ENCODE measurements around the gene COA3. TPM values are rescaled to one million over a fixed set of nuclear protein-coding genes. Genes with fewer than 3 reads are reported as not detected.

COA3 gene
- polyA plus RNA-seq, 1 of the 3 experiments (the other 2 are of a cell fraction): 103 TPM

DNA sequence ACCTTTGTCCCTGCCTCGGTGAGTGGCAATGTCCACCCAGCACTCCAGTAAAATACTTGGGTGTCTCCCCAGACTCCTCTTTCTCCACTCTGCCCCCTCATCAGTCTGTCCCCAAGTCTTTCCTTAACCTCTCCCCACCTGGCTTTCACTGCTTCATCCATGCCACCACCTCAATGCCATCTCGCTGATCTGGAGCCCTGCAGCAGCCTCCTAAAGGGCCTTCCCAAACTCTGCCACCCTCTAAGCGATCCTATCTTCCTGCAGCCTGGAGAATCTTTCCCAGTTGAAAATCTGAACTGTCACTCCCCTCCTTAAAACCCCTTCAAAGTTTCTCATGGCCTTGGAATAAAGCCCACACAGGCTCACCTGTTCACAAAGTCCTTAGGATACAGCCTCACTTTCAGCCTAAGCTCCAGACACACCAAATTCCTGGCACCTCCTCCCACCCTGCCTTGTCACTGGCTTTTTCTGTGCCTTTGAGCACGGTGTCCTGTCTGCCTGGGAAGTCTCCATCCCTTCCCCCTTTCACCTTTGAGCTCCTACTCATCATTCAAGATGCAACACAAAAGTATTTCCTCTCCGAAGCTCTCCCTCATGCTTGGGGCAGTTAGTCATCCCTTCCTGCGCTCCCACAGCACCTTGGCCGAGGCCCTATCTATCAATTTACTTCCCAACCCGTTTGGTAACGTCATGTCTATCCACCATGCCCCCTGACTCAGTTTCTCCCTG, 15.3 kb downstream of the COA3 start:
- peak overlapping the region; percentile 87 for H3K9ac ChIP-seq
- H3K79me2 ChIP-seq (ENCODE audit: insufficient read depth): peaks cover 49% of the 10 kb centered on the region
- H3K4me1 ChIP-seq (ENCODE audit: control insufficient read depth in 1 of 2, insufficient read depth in 2 of 2, low read depth in 1 of 2, low read length in 1 of 2): peaks cover 14% of the 10 kb centered on the region in 2 experiments; a peak in 3 of 4 replicates
- H3F3A ChIP-seq (replicated peaks; ENCODE audit: insufficient read depth): peaks cover 6% of the 10 kb centered on the region
- H3K4me2 ChIP-seq: peak overlapping the region; percentile 98
- H3K9me3 ChIP-seq: no peaks in the 10 kb centered on the region
- DNase-seq: no peak
- WGBS (ENCODE audit: low lambda C conversion rate): 25% methylated on average over 9 of the region's 9 CpGs
- H4K20me1 ChIP-seq (ENCODE audit: insufficient read depth): no peaks in the 10 kb centered on the region
- CTCF ChIA-PET: no interaction called here
- peak overlapping the region in 1 of 2 experiments; percentile 84; a peak in 2 of 4 replicates for H3K4me3 ChIP-seq (ENCODE audit: low read depth in 2 of 2, low read length in 1 of 2)
- H3K27ac ChIP-seq (ENCODE audit: low read depth in 2 of 2, low read length in 1 of 2): peak overlapping the region in 1 of 2 experiments; percentile 58; a peak in 2 of 4 replicates
- no peaks in the 10 kb centered on the region for H3K27me3 ChIP-seq (ENCODE audit: insufficient read depth)
- H2AFZ ChIP-seq (ENCODE audit: low read depth): no peak overlapping the region
- POLR2A ChIA-PET: interaction anchor here (1.8 kb wide), 1 partner anchor 10 kb away, joined by 6 read pairs; the partner anchor contains the start of gene VPS25
- H3K9me2 ChIP-seq: no peaks in the 10 kb centered on the region
- peaks cover 15 to 19% of the 10 kb centered on the region in 2 experiments for H3K36me3 ChIP-seq (replicated peaks in 1 of 2; ENCODE audit: control insufficient read depth in 1 of 2, insufficient read depth in 2 of 2, low read length in 1 of 2)
- TF ChIP-seq, protein P1, sequence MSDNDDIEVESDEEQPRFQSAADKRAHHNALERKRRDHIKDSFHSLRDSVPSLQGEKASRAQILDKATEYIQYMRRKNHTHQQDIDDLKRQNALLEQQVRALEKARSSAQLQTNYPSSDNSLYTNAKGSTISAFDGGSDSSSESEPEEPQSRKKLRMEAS (IDR thresholded peaks at IDR 0.05; ENCODE audit: low read depth): peak; percentile 88
- TF ChIP-seq TEAD4 (IDR thresholded peaks at IDR 0.05; ENCODE audit: borderline replicate concordance, insufficient read depth) (peak; percentile 65; the same call in 1 of the 2 replicates), RCOR1 (IDR thresholded peaks at IDR 0.05; ENCODE audit: low read length) (no peak), FOSL2 (IDR thresholded peaks at IDR 0.05; ENCODE audit: borderline replicate concordance, low read depth) (peak; percentile 90; the same call in 1 of the 2 replicates), GATA2 (CRISPR knock-in tag; IDR thresholded peaks at IDR 0.05) (no peak), GABPA (IDR thresholded peaks at IDR 0.05; ENCODE audit: low read depth) (0 out of 2 replicates have a peak, but pooled peaks have one; percentile 18), RFX5 (IDR thresholded peaks at IDR 0.05; ENCODE audit: low read length) (no peak), SIN3A (IDR thresholded peaks at IDR 0.05; ENCODE audit: borderline replicate concordance, low read depth, low read length) (no peak), TCF12 (IDR thresholded peaks at IDR 0.05) (peak; percentile 83), RAD21 (IDR thresholded peaks at IDR 0.05; ENCODE audit: low read length) (no peak), TAF1 (IDR thresholded peaks at IDR 0.05; ENCODE audit: borderline replicate concordance, low read depth, low read length) (no peak), MXI1 (IDR thresholded peaks at IDR 0.05; ENCODE audit: low read depth, low read length) (no peak), JUND (IDR thresholded peaks at IDR 0.05) (peak; percentile 88), EP300 (IDR thresholded peaks at IDR 0.05; ENCODE audit: borderline replicate concordance in 1 of 2, low read depth in 1 of 2, low read length in 1 of 2) (peak in 1 of 2 experiments; percentile 67; a peak in 1 of 4 replicates), POLR2AphosphoS5 (IDR thresholded peaks at IDR 0.05; ENCODE audit: low read depth, low read length) (peak; percentile 19; the same call in 1 of the 2 replicates), EZH2phosphoT487 (IDR thresholded peaks at IDR 0.05; ENCODE audit: borderline replicate concordance, low read depth) (no peak), CHD2 (IDR thresholded peaks at IDR 0.05; ENCODE audit: low read length, partially characterized antibody) (no peak), FOXJ3 (CRISPR knock-in tag; IDR thresholded peaks at IDR 0.05) (no peak), MEF2A (IDR thresholded peaks at IDR 0.05; ENCODE audit: borderline replicate concordance, low read depth) (no peak)
- TF ChIP-seq, protein P2, sequence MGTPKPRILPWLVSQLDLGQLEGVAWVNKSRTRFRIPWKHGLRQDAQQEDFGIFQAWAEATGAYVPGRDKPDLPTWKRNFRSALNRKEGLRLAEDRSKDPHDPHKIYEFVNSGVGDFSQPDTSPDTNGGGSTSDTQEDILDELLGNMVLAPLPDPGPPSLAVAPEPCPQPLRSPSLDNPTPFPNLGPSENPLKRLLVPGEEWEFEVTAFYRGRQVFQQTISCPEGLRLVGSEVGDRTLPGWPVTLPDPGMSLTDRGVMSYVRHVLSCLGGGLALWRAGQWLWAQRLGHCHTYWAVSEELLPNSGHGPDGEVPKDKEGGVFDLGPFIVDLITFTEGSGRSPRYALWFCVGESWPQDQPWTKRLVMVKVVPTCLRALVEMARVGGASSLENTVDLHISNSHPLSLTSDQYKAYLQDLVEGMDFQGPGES (IDR thresholded peaks at IDR 0.05; ENCODE audit: low read depth, low read length): no peak
- TF ChIP-seq, protein P3, sequence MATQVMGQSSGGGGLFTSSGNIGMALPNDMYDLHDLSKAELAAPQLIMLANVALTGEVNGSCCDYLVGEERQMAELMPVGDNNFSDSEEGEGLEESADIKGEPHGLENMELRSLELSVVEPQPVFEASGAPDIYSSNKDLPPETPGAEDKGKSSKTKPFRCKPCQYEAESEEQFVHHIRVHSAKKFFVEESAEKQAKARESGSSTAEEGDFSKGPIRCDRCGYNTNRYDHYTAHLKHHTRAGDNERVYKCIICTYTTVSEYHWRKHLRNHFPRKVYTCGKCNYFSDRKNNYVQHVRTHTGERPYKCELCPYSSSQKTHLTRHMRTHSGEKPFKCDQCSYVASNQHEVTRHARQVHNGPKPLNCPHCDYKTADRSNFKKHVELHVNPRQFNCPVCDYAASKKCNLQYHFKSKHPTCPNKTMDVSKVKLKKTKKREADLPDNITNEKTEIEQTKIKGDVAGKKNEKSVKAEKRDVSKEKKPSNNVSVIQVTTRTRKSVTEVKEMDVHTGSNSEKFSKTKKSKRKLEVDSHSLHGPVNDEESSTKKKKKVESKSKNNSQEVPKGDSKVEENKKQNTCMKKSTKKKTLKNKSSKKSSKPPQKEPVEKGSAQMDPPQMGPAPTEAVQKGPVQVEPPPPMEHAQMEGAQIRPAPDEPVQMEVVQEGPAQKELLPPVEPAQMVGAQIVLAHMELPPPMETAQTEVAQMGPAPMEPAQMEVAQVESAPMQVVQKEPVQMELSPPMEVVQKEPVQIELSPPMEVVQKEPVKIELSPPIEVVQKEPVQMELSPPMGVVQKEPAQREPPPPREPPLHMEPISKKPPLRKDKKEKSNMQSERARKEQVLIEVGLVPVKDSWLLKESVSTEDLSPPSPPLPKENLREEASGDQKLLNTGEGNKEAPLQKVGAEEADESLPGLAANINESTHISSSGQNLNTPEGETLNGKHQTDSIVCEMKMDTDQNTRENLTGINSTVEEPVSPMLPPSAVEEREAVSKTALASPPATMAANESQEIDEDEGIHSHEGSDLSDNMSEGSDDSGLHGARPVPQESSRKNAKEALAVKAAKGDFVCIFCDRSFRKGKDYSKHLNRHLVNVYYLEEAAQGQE (IDR thresholded peaks at IDR 0.05; ENCODE audit: low read depth, low read length): no peak
- TF ChIP-seq, protein P4, sequence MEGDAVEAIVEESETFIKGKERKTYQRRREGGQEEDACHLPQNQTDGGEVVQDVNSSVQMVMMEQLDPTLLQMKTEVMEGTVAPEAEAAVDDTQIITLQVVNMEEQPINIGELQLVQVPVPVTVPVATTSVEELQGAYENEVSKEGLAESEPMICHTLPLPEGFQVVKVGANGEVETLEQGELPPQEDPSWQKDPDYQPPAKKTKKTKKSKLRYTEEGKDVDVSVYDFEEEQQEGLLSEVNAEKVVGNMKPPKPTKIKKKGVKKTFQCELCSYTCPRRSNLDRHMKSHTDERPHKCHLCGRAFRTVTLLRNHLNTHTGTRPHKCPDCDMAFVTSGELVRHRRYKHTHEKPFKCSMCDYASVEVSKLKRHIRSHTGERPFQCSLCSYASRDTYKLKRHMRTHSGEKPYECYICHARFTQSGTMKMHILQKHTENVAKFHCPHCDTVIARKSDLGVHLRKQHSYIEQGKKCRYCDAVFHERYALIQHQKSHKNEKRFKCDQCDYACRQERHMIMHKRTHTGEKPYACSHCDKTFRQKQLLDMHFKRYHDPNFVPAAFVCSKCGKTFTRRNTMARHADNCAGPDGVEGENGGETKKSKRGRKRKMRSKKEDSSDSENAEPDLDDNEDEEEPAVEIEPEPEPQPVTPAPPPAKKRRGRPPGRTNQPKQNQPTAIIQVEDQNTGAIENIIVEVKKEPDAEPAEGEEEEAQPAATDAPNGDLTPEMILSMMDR (IDR thresholded peaks at IDR 0.05): no peak
- TF ChIP-seq, protein P5, sequence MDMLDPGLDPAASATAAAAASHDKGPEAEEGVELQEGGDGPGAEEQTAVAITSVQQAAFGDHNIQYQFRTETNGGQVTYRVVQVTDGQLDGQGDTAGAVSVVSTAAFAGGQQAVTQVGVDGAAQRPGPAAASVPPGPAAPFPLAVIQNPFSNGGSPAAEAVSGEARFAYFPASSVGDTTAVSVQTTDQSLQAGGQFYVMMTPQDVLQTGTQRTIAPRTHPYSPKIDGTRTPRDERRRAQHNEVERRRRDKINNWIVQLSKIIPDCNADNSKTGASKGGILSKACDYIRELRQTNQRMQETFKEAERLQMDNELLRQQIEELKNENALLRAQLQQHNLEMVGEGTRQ (IDR thresholded peaks at IDR 0.05; ENCODE audit: borderline replicate concordance, low read depth, low read length): no peak
- TF ChIP-seq, protein P6, sequence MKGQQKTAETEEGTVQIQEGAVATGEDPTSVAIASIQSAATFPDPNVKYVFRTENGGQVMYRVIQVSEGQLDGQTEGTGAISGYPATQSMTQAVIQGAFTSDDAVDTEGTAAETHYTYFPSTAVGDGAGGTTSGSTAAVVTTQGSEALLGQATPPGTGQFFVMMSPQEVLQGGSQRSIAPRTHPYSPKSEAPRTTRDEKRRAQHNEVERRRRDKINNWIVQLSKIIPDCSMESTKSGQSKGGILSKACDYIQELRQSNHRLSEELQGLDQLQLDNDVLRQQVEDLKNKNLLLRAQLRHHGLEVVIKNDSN (IDR thresholded peaks at IDR 0.05; ENCODE audit: borderline replicate concordance, low read depth): no peak

Measured in SK-N-SH (cell line).